Measurements from ENCODE around the gene CAMKMT.

DNA sequence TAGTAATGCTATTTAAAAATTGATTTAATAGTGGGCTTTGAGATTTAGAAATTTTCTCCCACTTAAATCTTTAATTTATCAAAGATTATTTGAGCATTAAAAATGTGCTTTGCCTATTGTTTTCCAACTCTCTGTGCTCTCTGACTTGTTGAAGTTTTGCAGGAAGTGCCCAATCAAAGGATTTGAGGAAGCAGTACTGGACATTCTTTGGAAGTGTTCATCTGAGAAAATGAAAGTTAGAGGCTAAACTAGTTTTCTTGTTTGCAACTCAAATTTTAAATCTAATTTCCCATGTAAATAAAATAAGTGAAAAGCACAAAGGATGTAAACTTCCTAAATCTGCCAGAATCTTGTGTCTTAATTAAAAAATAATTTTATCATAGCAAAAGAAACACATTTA, 89.1 kb downstream of the CAMKMT start:
- TF ChIP-seq, protein P1, sequence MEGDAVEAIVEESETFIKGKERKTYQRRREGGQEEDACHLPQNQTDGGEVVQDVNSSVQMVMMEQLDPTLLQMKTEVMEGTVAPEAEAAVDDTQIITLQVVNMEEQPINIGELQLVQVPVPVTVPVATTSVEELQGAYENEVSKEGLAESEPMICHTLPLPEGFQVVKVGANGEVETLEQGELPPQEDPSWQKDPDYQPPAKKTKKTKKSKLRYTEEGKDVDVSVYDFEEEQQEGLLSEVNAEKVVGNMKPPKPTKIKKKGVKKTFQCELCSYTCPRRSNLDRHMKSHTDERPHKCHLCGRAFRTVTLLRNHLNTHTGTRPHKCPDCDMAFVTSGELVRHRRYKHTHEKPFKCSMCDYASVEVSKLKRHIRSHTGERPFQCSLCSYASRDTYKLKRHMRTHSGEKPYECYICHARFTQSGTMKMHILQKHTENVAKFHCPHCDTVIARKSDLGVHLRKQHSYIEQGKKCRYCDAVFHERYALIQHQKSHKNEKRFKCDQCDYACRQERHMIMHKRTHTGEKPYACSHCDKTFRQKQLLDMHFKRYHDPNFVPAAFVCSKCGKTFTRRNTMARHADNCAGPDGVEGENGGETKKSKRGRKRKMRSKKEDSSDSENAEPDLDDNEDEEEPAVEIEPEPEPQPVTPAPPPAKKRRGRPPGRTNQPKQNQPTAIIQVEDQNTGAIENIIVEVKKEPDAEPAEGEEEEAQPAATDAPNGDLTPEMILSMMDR (IDR thresholded peaks at IDR 0.05; ENCODE audit: low read length) = no peak
- TF ChIP-seq EZH2 (optimal IDR thresholded peaks at IDR 0.05; ENCODE audit: low read depth, low read length) = no peak
